Ascending aorta (tissue), 2 donors: ENCODE results near the gene AXIN1. TPM values are rescaled to one million over a fixed set of nuclear protein-coding genes. Genes with fewer than 3 reads are reported as not detected.
A peak's percentile ranks its signal among the peaks of the same experiment; 100 is the strongest.

Source experiments
- DNase-seq, 2 donors: peaks; one replicate each; pipeline ENCODE4 v3.0.0-alpha.2; 2019; ENCODE audit warnings: low spot score in 2 of 2
- H3K27ac ChIP-seq, 2 donors: fragments of 200-600 bp; sonication (generic); one replicate each; pipeline ENCODE4 v1.5.1; 2016 to 2017; ENCODE audit warnings: mild to moderate bottlenecking in 1 of 2
- H3K27me3 ChIP-seq: fragments of 200-600 bp; sonication (generic); one replicate; pipeline ENCODE4 v1.5.1; 2017
- H3K36me3 ChIP-seq, 2 donors: fragments of 200-600 bp; sonication (generic); one replicate each; pipeline ENCODE4 v1.5.1; 2016
- H3K4me1 ChIP-seq, 2 donors: fragments of 200-600 bp; sonication (generic); one replicate each; pipeline ENCODE4 v1.5.1; 2016 to 2017; ENCODE audit warnings: mild to moderate bottlenecking in 1 of 2
- H3K4me3 ChIP-seq, 2 donors: fragments of 200-600 bp; sonication (generic); one replicate each; pipeline ENCODE4 v1.5.1; 2016 to 2017; ENCODE audit warnings: mild to moderate bottlenecking in 1 of 2
- H3K9me3 ChIP-seq, 2 donors: fragments of 200-600 bp; sonication (generic); one replicate each; pipeline ENCODE4 v1.5.1; 2016
- intact Hi-C: fragments of 100-400 bp; cut with DNase I; formaldehyde crosslinking; loops from one replicate; pipeline ENCODE4 v1.15.1; 2023
- total RNA-seq: library from RNA; depleted of rRNA; stranded (reverse); fragments of >200 nt; gene quantifications from one replicate; pipeline ENCODE4 v1.1.0, GENCODE V29; 2016
- TF ChIP-seq, protein P1 (sequence below), 3 experiments: fragments of 200-600 bp in 2 of 3; fragments of 450-650 bp in 1 of 3; sonication (generic) in 2 of 3; IDR thresholded peaks; one replicate each; pipeline ENCODE4 v1.5.1; 2016 to 2019; ENCODE audit warnings: antibody characterized with exemption in 3 of 3, mild to moderate bottlenecking in 1 of 3, moderate library complexity in 1 of 3

The AXIN1 gene
- total RNA-seq, 1 donor from 2014 or later, result 27.6 TPM

DNA sequence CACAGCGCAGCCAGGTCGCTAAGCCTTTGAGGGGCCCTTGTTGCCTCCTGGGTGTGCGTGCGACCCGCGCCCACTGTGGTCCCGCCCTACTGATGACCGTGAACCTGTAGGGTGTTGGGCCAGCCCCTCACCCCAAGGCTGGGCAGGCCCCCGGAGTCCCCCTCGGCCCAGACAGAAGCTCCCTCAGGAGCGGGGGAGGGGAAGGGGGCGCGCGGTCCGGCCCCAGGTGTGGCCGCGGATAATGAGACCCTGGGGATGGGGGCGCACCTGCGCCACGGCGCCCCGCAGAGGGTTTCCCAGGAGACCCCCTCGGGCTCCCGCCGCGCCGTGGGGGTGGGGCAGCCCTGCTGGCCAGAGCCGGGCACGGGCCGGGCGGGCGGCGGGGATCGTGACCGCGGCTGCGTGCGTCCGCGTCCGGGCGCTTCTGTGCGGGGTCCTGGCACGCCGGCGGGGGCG, 72.5 kb downstream of the AXIN1 start:
- intact Hi-C loops, result no loop called here
- TF ChIP-seq, protein P1, sequence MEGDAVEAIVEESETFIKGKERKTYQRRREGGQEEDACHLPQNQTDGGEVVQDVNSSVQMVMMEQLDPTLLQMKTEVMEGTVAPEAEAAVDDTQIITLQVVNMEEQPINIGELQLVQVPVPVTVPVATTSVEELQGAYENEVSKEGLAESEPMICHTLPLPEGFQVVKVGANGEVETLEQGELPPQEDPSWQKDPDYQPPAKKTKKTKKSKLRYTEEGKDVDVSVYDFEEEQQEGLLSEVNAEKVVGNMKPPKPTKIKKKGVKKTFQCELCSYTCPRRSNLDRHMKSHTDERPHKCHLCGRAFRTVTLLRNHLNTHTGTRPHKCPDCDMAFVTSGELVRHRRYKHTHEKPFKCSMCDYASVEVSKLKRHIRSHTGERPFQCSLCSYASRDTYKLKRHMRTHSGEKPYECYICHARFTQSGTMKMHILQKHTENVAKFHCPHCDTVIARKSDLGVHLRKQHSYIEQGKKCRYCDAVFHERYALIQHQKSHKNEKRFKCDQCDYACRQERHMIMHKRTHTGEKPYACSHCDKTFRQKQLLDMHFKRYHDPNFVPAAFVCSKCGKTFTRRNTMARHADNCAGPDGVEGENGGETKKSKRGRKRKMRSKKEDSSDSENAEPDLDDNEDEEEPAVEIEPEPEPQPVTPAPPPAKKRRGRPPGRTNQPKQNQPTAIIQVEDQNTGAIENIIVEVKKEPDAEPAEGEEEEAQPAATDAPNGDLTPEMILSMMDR (IDR thresholded peaks at IDR 0.05), result no peak
- H3K9me3 ChIP-seq, result no peaks in the 10 kb centered on the region
- peaks cover 11% of the 10 kb centered on the region for H3K27me3 ChIP-seq
- peaks cover 6 to 7% of the 10 kb centered on the region in 2 donors for H3K4me1 ChIP-seq
- no peaks in the 10 kb centered on the region for H3K36me3 ChIP-seq
- H3K4me3 ChIP-seq, result peak overlapping the region in 1 of 2 donors; percentile 54
- no peak for DNase-seq
- H3K27ac ChIP-seq, result no peak overlapping the region

DNA sequence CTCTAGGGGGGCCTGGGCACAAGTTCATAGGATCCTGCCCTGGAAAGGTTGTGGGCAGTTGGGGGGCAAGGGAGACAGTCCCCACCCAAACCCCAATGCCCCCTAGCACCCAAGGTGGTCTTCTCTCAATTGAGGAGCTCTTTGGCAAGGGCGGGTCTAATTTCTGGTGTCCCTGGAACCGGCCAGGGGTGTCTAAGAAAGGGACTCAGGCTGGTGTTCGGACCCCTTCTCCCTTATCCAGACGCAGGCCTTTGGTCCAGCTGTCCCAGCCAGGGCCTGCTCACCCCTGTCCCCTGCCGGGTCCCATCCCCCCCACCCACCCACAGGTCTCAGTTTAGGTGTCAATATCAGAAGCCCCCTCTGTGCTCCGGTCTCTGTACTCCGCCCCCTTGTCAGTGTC, 73.0 kb downstream of the AXIN1 start:
- no peak overlapping the region for H3K4me3 ChIP-seq
- H3K9me3 ChIP-seq, result no peaks in the 10 kb centered on the region
- TF ChIP-seq, protein P1 (IDR thresholded peaks at IDR 0.05), result no peak
- intact Hi-C loops, result no loop called here
- H3K27ac ChIP-seq, result no peak overlapping the region
- peaks cover 11% of the 10 kb centered on the region for H3K27me3 ChIP-seq
- peaks cover 10 to 11% of the 10 kb centered on the region in 2 donors for H3K4me1 ChIP-seq
- no peak for DNase-seq
- H3K36me3 ChIP-seq, result no peaks in the 10 kb centered on the region

DNA sequence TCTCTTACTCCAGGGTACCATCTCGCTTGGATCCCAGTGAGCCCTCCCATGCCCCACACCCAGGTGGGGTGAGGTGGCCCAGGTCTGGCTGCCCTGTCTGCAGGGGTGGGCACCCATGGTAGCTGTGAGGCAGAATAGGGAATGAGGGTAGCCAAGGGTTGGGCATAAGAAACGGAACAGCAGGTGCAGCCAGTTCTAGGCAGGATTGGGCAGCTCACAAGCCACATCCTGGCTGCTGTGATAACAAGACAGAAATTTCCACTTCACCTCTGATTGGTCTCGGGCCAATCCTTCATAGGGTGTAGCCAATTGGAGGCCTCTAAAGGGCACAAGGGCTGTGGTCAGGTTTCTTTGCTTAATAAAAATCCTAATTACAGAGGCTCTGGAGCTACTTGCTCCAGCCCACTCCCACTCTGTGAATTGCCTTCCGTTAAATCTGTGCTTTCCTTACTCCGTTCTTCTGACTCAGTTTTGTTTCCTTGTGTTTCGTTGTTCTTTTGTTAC, 73.6 kb downstream of the AXIN1 start:
- intact Hi-C loops, result no loop called here
- TF ChIP-seq, protein P1 (IDR thresholded peaks at IDR 0.05), result no peak
- Histone ChIP-seq H3K9me3 (no peaks in the 10 kb centered on the region), H3K27me3 (peaks cover 11% of the 10 kb centered on the region), H3K36me3 (no peaks in the 10 kb centered on the region), H3K4me3 (no peak overlapping the region), H3K27ac (no peak overlapping the region), H3K4me1 (peaks cover 10 to 11% of the 10 kb centered on the region in 2 donors)
- no peak for DNase-seq

DNA sequence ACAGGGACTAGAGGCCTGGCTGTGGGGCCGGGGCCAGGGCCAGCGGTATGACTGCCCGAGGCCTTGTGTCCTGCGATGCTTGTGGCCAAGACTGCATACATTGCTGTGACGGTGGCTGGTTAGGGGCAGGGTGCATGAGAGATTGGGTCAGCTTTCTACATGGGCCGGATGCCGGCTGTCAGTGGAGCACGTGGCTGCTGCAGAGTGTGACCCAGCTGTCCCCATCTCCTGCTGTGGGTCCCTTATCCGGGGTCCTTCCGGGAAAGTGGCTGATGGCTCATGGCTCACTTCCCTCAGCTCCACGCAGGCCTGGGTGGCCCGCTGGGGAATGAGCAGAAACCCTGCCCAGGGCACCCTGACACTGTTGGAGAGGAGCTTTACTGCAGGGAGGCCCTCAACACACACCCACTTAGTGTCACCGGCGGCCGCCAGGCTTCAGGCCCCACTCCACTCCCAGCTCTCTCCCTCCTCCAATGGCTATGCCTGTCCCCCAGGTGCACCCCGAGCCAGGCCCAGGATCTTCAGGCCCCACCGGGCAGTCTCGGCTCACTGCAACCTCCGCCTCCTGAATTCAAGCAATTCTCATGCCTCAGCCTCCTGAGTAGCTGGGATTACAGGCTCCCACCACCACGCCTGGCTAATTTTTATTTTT, 76.0 kb downstream of the AXIN1 start:
- Histone ChIP-seq H3K4me1 (peaks cover 10 to 11% of the 10 kb centered on the region in 2 donors), H3K4me3 (peak overlapping the region; percentile 57 to 82), H3K27ac (no peak overlapping the region), H3K27me3 (peaks cover 11% of the 10 kb centered on the region), H3K36me3 (no peaks in the 10 kb centered on the region), H3K9me3 (no peaks in the 10 kb centered on the region)
- intact Hi-C loops, result no loop called here
- TF ChIP-seq, protein P1 (IDR thresholded peaks at IDR 0.05), result no peak
- DNase-seq, result no peak

DNA sequence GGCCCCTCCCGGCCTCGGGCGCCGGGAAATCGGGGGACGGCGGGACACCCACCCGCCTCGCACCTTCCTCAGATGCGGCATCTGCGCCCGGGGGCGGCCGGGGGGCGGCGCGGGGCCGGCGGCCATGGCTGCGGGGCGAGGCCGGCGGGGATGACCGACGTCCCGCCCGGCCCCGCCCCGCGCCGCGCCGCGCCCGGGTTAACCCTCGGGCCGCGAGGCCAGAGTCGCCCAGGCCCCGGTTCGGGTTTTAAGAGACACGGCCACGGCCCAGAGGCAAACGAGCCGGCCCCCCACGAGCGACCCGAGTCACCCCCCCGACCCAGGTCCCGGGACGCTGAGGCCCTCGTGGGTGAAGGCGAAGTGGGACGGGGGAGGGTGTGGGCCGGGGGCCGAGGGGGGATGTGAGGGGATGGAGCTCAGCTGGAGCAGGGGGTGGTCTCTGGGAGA, 76.7 kb downstream of the AXIN1 start, which contains the start of gene RGS11:
Gene RGS11, minus strand, starts transcription at position 159 of the 447 bp plus-strand sequence. Its CDS starts 33 bp downstream, at position 126.
- Histone ChIP-seq H3K9me3 (no peaks in the 10 kb centered on the region), H3K4me1 (peaks cover 6 to 9% of the 10 kb centered on the region in 2 donors), H3K27me3 (peaks cover 6% of the 10 kb centered on the region), H3K27ac (peak within 1 kb of the TSS in 1 of 2 donors; percentile 27), H3K36me3 (no peaks in the 10 kb centered on the region), H3K4me3 (peak within 1 kb of the TSS; percentile 57 to 82)
- no peak for DNase-seq
- intact Hi-C loops, result no loop called here
- TF ChIP-seq, protein P1 (IDR thresholded peaks at IDR 0.05), result no peak
